BLaER1 (cell line): Measurements from ENCODE around the gene METTL4.

Experiments used
- H3K27ac ChIP-seq: shearing (Covaris generic); formaldehyde crosslinking; 2 replicates; pipeline ENCODE4 v1.8.1; 2022
- H3K27me3 ChIP-seq: shearing (Covaris generic); formaldehyde crosslinking; 2 replicates; pipeline ENCODE4 v1.8.1; 2022
- H3K36me3 ChIP-seq: shearing (Covaris generic); formaldehyde crosslinking; 2 replicates; pipeline ENCODE4 v1.8.1; 2022
- H3K4me1 ChIP-seq: shearing (Covaris generic); formaldehyde crosslinking; 2 replicates; pipeline ENCODE4 v1.8.1; 2022
- H3K4me2 ChIP-seq: shearing (Covaris generic); formaldehyde crosslinking; 2 replicates; pipeline ENCODE4 v1.8.1; 2022
- H3K4me3 ChIP-seq: shearing (Covaris generic); formaldehyde crosslinking; 2 replicates; pipeline ENCODE4 v1.8.1; 2022
- H3K9ac ChIP-seq: shearing (Covaris generic); formaldehyde crosslinking; 2 replicates; pipeline ENCODE4 v1.8.1; 2022
- H3K9me3 ChIP-seq: shearing (Covaris generic); formaldehyde crosslinking; 2 replicates; pipeline ENCODE4 v1.8.1; 2022
- H4K20me1 ChIP-seq: shearing (Covaris generic); formaldehyde crosslinking; 2 replicates; pipeline ENCODE4 v1.8.1; 2022
- Cebpa-rat ChIP-seq: shearing (Covaris generic); IDR thresholded peaks from 2 replicates; pipeline ENCODE4 v1.8.1; 2022

Gene METTL4

DNA sequence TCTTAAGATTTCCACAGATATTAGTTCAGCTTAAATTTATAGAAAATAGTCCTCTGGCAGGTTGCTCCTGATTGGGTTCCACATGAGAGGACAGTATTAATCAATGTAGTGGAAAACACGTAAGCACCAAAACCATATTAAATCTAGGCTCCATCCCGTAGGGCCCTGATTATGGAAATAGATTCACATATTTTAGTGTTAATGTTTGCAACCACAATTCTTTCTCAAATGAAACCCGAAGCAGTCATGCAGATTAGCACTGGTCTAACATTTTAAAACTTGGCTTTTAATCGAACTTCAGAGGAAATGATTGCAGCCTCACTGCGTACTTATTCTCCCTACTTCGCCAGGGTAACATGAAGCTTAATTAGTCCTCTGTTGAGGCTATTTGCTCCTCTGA, 60.9 kb downstream of the METTL4 start:
- Histone ChIP-seq H3K27ac (no peak overlapping the region), H3K9me3 (no peaks in the 10 kb centered on the region), H3K36me3 (no peaks in the 10 kb centered on the region)

DNA sequence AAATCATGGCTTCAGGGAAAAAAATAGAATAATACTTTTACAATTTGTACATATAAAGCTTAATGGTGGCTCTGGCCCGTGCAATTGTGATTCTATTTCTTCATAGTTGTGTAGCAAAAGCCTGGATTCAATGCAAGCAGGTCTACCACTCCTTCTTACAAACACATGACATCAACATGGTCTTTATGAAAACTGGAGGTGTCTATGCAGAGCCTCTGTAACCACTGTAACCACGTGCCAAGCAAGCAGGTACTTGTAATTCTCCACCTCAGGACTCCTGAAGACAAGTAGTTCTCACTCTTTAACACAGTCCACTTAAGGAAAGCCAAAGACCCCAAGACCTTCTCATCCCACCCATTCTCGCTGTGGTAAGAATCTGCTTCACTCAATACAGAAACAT, 62.6 kb downstream of the METTL4 start:
- H3K9me3 ChIP-seq, result no peaks in the 10 kb centered on the region
- no peak overlapping the region for H3K9ac ChIP-seq
- no peak overlapping the region for H3K4me2 ChIP-seq
- H3K4me1 ChIP-seq, result peaks cover 14% of the 10 kb centered on the region
- H4K20me1 ChIP-seq, result no peaks in the 10 kb centered on the region
- no peak for TF ChIP-seq Cebpa-rat
- H3K36me3 ChIP-seq, result no peaks in the 10 kb centered on the region
- H3K27ac ChIP-seq, result no peak overlapping the region
- no peaks in the 10 kb centered on the region for H3K27me3 ChIP-seq
- no peak overlapping the region for H3K4me3 ChIP-seq

More for the DNA sequence above, 60.9 kb downstream of the METTL4 start:
- H3K4me2 ChIP-seq, result no peak overlapping the region
- H4K20me1 ChIP-seq, result no peaks in the 10 kb centered on the region
- H3K27me3 ChIP-seq, result no peaks in the 10 kb centered on the region
- no peak overlapping the region for H3K4me3 ChIP-seq
- TF ChIP-seq Cebpa-rat, result no peak
- no peak overlapping the region for H3K9ac ChIP-seq
- H3K4me1 ChIP-seq, result peaks cover 12% of the 10 kb centered on the region

DNA sequence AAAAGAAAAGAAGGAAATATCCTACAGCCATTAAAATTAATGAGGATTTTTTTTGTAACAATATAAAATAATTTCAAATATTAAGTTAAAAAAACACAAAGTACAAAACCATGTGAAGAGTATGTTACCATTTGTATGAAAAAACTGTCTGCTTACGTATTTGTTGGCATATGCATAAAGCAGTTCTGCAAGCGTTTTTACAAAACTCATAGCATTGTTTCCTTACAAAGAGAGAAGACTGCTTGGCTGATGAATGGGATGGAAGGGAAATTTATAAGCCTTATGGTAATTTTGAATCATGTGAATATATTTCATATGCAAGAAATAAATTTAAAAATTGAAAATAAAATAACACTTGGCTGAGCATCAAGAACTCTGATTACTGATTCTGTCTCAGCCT, 63.1 kb downstream of the METTL4 start:
- Histone ChIP-seq H3K4me1 (peaks cover 14% of the 10 kb centered on the region), H3K4me2 (no peak overlapping the region), H3K4me3 (no peak overlapping the region), H3K36me3 (no peaks in the 10 kb centered on the region), H4K20me1 (no peaks in the 10 kb centered on the region), H3K27me3 (no peaks in the 10 kb centered on the region), H3K9ac (no peak overlapping the region), H3K27ac (no peak overlapping the region), H3K9me3 (no peaks in the 10 kb centered on the region)
- TF ChIP-seq Cebpa-rat, result no peak

DNA sequence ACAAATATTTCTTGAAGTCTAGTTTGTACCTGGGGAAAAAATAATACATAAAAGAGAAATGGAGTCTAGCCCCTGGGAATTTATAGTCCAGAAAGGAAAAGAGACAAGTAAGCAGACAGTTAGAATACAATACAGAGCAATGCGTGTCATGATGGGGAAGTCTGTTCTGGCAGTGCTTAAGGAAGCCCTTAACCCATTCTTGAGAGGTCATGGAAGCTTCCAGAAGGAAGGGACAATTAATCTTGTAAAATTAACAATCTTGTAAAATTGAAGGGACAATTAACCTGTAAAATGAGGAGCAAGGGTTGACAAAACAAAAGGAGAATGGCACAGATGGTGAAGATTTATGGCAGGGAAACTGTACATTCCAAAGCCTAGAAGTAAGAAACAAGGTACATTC, 66.7 kb downstream of the METTL4 start:
- no peaks in the 10 kb centered on the region for H4K20me1 ChIP-seq
- peaks cover 14% of the 10 kb centered on the region for H3K4me1 ChIP-seq
- H3K9ac ChIP-seq, result no peak overlapping the region
- no peaks in the 10 kb centered on the region for H3K27me3 ChIP-seq
- H3K9me3 ChIP-seq, result no peaks in the 10 kb centered on the region
- no peaks in the 10 kb centered on the region for H3K36me3 ChIP-seq
- no peak overlapping the region for H3K27ac ChIP-seq
- TF ChIP-seq Cebpa-rat, result no peak
- peak overlapping the region; percentile 23; the same call in 1 of the 2 replicates for H3K4me2 ChIP-seq
- H3K4me3 ChIP-seq, result no peak overlapping the region

DNA sequence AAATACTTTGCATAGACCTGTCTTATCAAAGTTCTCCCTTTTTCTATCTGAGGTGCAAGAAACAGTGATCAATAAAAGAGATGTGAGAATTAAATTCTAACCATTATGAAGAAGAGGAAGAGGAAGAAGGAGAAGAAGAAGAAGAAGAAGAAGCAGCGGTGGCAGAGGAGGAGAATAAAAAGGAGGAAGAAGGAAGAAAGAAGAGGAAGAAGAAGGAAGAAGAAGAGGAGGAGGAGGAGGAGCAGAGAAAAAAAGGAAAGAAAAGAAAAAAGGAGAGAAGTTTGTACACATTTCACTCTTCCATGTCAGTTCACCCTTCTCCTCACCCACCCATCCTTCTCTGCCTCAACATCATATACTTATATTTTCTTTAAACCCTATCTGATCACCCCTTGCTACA, 68.4 kb downstream of the METTL4 start:
- no peak overlapping the region for H3K4me2 ChIP-seq
- H3K27ac ChIP-seq, result no peak overlapping the region
- H3K4me3 ChIP-seq, result no peak overlapping the region
- H3K9me3 ChIP-seq, result no peaks in the 10 kb centered on the region
- H3K36me3 ChIP-seq, result no peaks in the 10 kb centered on the region
- H3K27me3 ChIP-seq, result no peaks in the 10 kb centered on the region
- H4K20me1 ChIP-seq, result no peaks in the 10 kb centered on the region
- TF ChIP-seq Cebpa-rat, result no peak
- peaks cover 14% of the 10 kb centered on the region for H3K4me1 ChIP-seq
- H3K9ac ChIP-seq, result no peak overlapping the region

DNA sequence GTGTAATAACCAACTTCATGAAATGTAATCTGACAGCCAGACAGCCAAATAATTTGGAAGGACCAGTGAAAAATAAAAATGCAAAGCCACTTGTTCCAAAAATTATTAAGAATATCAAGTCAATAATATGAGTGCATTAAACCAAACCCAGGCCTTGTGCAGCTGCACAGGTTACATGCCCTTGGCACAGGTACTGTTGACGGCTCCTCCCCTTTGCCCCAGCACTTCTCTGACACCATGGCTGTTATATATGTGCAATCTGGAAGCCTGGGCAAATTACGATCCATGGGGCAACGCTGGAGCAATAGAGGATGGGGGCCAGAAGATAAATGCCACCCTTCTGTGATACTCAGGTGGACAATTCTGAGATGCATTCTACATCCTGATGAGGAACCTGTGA, 68.9 kb downstream of the METTL4 start:
- Histone ChIP-seq H3K27me3 (no peaks in the 10 kb centered on the region), H3K27ac (no peak overlapping the region), H4K20me1 (no peaks in the 10 kb centered on the region), H3K4me2 (no peak overlapping the region), H3K4me3 (no peak overlapping the region), H3K4me1 (peaks cover 14% of the 10 kb centered on the region), H3K9ac (no peak overlapping the region), H3K36me3 (no peaks in the 10 kb centered on the region), H3K9me3 (no peaks in the 10 kb centered on the region)
- no peak for TF ChIP-seq Cebpa-rat

DNA sequence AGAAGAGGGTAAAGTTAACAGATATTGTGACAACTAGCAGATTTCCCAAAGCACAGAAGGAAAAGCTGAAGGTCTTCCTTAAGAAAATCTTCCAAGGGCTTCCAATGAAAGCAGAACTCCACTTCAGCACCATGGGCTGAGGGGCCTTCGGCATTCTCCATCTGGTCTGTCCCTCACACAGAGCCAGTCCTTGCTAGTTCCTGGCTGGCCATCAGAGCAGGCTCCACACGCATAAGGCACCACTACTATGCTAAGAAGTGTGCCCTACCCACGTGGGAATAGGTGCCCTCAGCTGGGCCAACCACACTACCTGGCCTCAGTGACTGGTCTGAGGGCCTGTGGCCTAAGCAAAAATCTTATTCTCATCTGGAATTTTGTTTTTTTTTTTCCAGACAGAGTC, 73.5 kb downstream of the METTL4 start:
- H3K36me3 ChIP-seq, result no peaks in the 10 kb centered on the region
- TF ChIP-seq Cebpa-rat, result no peak
- H3K9me3 ChIP-seq, result no peaks in the 10 kb centered on the region
- no peak overlapping the region for H3K4me3 ChIP-seq
- H3K27ac ChIP-seq, result no peak overlapping the region
- no peak overlapping the region for H3K4me2 ChIP-seq
- no peaks in the 10 kb centered on the region for H3K4me1 ChIP-seq
- H3K9ac ChIP-seq, result no peak overlapping the region
- no peaks in the 10 kb centered on the region for H3K27me3 ChIP-seq
- H4K20me1 ChIP-seq, result no peaks in the 10 kb centered on the region

DNA sequence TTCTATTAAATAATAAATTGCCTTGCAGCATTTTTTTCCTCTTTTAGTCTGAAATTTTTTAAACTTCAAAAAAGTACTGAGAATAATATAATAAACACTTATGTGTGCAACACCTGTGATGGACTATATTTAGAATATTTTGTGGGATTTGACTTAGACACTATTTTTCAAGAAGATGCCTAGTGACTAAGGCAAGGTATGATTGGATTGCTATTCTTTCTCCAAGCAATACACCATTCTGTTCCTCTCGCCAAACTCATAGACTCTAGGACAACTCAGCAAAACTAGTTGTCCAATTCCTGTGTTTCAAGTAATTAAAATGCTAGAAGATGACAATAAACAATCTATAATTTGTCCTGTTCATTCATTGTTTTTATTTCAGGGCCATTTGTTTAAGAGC, 75.9 kb downstream of the METTL4 start:
- H3K9ac ChIP-seq, result no peak overlapping the region
- H3K36me3 ChIP-seq, result no peaks in the 10 kb centered on the region
- no peak for TF ChIP-seq Cebpa-rat
- H3K4me2 ChIP-seq, result no peak overlapping the region
- no peak overlapping the region for H3K27ac ChIP-seq
- no peaks in the 10 kb centered on the region for H3K9me3 ChIP-seq
- H4K20me1 ChIP-seq, result no peaks in the 10 kb centered on the region
- H3K27me3 ChIP-seq, result no peaks in the 10 kb centered on the region
- no peak overlapping the region for H3K4me3 ChIP-seq
- H3K4me1 ChIP-seq, result no peaks in the 10 kb centered on the region

DNA sequence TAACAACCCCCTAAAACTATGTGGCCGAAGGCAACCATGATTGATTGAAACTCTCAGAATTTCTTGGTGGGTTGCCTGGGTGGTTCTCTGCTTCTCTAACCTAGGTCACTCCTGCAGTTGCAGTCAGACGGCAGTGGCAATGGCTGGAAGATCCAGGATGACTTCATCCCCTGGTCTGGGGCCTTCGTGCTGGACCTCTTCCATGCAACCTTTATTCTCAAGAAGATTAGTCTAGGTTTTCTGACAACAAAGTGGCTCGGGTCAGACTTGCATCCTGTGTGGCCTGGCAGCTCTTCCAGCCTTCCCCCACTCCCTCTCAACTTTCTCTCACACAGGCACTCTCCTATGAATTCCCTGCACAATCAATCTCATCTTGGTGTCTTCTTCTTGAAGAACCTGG, 76.4 kb downstream of the METTL4 start:
- TF ChIP-seq Cebpa-rat, result no peak
- no peaks in the 10 kb centered on the region for H3K27me3 ChIP-seq
- H3K9ac ChIP-seq, result no peak overlapping the region
- H3K4me2 ChIP-seq, result no peak overlapping the region
- no peaks in the 10 kb centered on the region for H3K9me3 ChIP-seq
- no peaks in the 10 kb centered on the region for H3K36me3 ChIP-seq
- H3K27ac ChIP-seq, result no peak overlapping the region
- H4K20me1 ChIP-seq, result no peaks in the 10 kb centered on the region
- H3K4me3 ChIP-seq, result no peak overlapping the region
- H3K4me1 ChIP-seq, result no peaks in the 10 kb centered on the region
